ENCODE data around the gene CHMP1A.

The CHMP1A gene

GRCh38 chr16:89605186-89605970 is 52.1 kb downstream of the CHMP1A start:
- DNase-seq (ENCODE audit: low spot score), result no peak

- DNase-seq (ENCODE audit: low spot score), result no peak
Observed at GRCh38 chr16:89604764-89605163, 52.7 kb downstream of the CHMP1A start.

DNA sequence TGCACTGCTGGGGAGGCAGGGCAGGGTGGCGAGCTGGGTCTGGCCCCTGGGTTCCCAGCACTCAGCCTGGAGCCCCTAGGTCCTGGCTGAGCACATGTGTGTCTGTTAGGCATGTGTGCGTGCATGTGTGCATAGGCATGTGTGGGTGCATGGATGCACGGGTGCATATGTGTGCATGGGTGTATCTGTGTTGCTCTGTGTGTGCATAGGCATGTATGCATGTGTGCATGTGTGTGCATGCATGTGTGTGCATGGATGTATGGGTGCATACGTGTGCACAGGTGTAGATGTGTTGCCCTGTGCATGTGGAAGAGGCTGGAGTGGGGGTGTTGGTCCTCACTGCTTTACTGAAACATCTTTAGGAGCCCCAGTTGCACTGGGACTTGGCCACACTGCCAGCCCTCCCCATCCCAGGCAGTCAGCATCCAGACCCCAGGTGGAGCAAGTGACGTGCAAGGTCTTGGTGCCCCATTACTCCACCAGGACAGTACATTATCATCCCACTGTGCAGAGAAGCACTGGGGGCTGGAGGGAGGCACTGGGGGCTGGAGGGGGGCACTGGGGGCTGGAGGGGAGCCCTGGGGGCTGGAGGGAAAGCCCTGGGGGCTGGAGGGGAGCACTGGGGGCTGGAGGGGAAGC is 54.4 kb downstream of the CHMP1A start:
- DNase-seq (ENCODE audit: low spot score), result no peak

GRCh38 chr16:89602273-89602951 is 55.1 kb downstream of the CHMP1A start:
- DNase-seq (ENCODE audit: low spot score), result no peak

DNA sequence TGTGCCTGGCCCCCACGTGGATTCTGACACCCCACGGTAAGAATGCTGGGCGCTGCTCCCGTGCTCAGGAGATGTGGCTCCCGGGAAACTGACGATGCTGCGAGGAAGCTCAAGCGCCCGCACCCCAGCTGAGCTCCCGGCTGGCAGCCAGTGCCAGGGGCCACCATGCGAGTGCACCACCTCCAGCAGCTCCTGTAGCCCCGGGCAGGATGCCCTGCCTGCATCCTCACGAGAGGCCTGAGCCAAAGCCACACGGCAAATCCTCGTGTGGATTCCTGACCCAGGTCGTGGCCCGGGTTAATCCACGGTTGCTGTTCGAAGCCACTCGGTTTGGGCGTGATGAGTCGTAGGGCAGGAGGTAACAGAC is 55.6 kb downstream of the CHMP1A start:
- DNase-seq (ENCODE audit: low spot score), result no peak

DNA sequence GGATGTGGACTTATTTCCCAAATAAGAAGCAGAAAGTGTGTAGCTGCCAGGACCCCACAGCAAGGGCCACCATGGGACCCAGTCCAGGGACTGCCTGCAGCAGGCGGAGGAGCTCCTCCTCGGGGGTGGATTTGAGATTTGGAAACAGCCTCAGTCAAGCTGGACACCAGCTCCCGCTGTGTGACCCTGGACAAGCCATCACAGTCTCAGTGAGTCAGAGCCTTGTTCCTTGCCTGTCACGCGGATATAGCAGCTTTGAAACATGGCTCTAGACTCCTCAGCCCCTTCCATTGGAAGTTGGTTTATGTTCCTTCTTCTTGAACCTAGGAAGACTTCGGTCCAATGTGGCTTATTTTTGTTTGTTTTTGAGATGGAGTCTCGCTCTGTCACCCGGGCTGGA is 56.6 kb downstream of the CHMP1A start:
- no peak for DNase-seq (ENCODE audit: low spot score)

GRCh38 chr16:89600427-89600826 is 57.1 kb downstream of the CHMP1A start:
- no peak for DNase-seq (ENCODE audit: low spot score)

- DNase-seq (ENCODE audit: low spot score), result no peak
Observed at GRCh38 chr16:89599902-89600301, 57.6 kb downstream of the CHMP1A start.

GRCh38 chr16:89599451-89599858 is 58.1 kb downstream of the CHMP1A start:
- DNase-seq (ENCODE audit: low spot score), result no peak

- no peak for DNase-seq (ENCODE audit: low spot score)
Observed at GRCh38 chr16:89598199-89598598, 59.3 kb downstream of the CHMP1A start.

DNA sequence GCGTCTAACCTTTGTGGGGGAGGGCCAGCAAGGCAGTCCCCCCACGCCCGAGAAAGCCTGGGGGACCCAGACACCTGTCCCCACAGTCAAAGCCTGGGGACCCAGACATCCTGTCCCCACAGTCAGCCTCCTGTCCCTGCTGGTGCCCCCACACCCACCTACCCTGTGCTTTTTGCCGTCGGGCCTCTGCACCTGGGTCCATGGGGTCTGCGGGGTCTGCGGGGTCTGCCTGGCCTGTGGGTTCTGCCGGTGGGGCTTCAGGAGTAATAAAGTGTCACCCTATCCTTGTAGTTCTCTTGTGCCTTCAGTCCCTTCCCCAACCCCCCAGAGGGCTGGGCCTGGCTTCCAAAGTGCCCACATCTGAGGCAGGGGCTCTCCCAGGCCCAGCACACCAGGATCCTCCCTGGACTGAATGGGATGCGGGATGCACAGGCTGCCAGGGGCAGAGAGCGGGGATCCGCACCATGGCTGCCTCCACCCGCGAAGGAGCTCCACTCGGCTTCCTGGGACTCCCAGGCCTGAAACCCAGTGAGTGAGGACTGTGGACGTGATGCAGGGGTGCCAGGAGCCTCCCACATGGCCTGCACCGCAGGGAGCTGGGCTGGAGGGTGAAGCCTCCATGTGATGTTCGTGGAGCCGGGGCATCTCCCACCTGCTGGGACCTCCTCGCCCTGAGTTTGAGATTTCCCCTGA is 60.4 kb downstream of the CHMP1A start:
- no peak for DNase-seq (ENCODE audit: low spot score)

DNA sequence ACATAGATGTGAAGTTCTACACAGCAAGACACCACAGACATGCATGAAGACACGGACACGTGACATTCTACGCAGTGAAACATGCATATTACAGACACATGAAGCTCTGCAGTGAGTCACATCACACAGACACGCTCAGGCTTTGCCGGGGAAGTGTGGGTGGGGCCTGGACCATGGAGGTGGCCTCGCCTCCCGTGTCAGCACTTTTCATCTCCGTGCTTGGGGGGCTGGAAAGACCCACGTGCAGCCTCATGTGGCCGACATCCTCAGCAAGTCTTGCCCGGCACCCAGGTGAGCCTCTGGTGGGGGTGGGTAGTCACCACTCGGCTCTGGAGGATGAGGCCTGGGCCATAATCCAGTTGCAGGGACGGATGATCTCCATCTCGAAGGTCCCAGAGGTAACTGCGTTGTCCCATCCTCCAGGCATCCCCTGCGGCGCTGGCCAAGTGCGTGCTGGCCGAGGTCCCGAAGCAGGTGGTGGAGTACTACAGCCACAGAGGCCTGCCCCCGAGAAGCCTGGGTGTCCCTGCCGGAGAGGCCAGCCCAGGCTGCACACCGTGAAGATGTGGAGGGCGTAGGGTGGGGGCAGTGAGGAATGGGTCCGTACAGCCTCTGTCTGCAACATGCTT is 61.3 kb downstream of the CHMP1A start:
- no peak for DNase-seq (ENCODE audit: low spot score)

GRCh38 chr16:89595330-89596060 is 62.0 kb downstream of the CHMP1A start:
- DNase-seq (ENCODE audit: low spot score), result no peak
